Smooth muscle cell of the brain vasculature (primary cell): ENCODE measurements around the gene GALNT15.

Source experiments
- DNase-seq: peaks from one replicate; pipeline ENCODE4 v3.0.0-alpha.2; 2012; ENCODE audit warnings: low read depth, low spot score

Gene GALNT15

GRCh38 chr3:16251316-16252085 is 77.0 kb downstream of the GALNT15 start:
- no peak for DNase-seq

DNA sequence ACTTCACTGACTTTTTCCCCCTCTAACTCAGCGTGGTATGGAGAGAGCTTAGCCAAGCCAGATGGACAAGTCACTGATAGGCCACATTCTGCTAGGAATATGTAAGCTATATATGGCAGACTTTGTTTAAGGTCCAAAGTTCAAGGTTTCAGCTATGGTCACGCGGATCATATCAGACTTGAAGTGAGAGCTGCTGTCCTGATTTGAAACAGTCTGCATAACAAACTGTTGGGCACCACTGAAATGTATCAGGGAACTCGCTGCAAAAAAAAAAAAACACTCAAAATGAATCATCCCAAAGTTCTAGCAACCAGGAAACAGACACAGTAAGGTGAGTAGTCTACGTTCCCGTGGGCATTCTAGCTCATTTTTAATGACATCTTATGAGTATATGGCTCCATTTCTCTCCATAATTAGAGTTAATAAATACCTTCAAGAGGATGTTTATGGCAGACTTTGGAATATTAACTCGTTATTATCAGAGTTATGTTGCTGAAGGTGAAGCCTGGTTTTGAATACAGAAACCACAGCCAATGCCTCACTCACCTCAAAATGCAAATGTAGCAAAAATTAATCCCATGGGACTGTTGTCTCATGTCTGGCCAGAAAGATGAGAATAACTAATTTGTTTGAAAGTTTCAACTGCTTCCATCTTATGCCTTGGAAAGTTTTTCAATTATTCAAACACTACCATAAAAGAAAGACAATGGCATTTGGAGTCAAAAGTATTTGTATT is 77.9 kb downstream of the GALNT15 start:
- DNase-seq: no peak

DNA sequence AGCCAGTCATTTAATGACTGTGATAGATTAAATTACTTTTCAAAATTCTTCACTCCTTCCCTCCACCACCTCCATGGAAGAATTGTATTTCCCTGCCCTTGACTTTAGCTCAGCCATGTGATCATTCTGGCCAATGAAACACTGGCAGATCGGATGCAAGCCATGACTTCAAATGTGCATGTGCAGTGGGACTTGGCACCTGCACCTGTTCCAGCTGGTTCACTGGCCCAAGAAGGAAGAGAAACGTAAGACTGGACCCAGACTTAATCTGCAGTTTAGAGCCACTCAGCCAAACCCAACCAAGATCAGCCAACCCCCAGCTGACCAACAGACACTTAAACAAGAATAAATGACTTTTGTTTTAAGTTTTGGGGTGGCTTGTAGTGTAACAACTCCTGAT is 78.5 kb downstream of the GALNT15 start:
- DNase-seq: no peak

GRCh38 chr3:16253601-16254000 is 79.1 kb downstream of the GALNT15 start:
- DNase-seq: no peak

DNA sequence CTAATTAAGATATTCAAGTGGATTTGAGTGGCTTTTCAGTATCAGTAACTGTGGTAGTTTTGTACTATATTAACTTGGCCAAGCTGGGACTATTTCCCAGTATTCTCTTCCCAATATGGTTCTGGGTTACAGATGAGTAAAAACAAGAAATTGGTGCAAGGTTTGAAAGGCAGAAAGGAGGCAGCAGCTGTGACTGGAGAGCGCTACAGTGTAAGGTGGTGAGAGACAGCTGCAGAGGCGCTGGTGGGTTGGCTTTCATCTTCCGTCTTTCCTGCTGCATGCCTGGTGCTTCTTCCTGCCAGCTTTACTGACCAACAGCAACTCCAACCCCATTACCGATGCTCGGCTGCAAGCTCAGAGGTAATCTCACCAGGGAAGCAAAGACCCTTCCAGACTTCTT is 80.4 kb downstream of the GALNT15 start:
- no peak for DNase-seq

DNA sequence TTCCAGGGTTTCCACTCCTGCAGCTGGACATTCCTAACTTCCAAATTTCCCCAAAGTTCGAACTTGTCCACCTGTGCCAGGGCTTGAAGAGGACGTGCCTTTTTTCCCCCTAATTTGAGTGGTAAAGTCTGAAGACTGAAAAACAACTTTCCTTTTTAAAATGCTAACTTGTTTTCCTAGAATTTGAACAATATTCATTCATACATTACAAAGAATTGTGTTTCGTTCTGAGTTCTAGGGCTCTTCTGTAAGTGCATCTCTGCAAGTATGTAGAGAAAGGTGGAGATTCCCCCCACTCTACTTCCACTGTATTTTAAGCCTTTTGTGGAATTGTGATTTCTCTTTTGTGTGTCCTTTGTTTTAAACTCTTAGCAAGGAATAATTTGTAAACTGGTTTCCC is 80.8 kb downstream of the GALNT15 start:
- DNase-seq: no peak

DNA sequence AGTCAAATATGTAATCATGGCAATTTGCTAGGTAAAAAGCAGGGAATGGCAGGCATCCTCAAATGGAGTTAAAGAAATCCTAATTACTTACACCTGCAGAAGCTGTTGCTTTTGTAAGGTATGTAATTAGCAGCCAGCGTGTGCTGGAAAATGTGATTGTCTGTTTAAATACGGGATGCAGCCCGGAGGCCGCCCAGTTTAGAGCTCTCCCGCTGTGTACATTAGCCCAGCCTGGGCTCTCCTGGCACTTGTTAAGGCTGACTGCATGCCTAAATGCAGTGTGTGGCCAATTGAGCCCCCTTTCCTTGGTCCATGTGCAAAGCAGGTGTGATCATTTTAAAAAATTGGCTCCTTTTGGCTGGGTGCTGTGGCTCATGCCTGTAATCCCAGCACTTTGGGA is 81.2 kb downstream of the GALNT15 start:
- no peak for DNase-seq

- no peak for DNase-seq
Observed at GRCh38 chr3:16257309-16257708, 82.8 kb downstream of the GALNT15 start.

GRCh38 chr3:16258177-16258576 is 83.7 kb downstream of the GALNT15 start:
- DNase-seq: no peak

DNA sequence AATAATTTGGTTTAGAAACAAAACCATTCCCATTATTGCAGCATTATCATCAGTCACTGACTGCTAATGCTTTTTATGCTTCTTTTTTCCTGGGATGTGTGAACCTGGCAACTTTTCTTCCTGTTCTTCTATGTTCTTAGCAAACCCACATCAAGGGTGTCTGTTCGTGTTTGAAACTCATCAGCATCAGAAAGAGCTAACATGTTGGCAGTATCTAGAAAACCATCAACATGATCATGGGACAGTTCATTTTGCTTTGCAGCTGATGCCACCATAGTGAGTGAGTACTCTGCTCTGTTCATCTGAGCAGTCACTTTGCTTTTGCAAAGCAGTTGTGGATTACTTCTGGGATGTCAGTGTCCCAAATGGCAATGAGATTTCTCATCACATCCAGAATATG is 84.4 kb downstream of the GALNT15 start:
- no peak for DNase-seq

GRCh38 chr3:16260046-16260445 is 85.6 kb downstream of the GALNT15 start:
- no peak for DNase-seq

- no peak for DNase-seq
Observed at GRCh38 chr3:16262174-16262573, 87.7 kb downstream of the GALNT15 start.

DNA sequence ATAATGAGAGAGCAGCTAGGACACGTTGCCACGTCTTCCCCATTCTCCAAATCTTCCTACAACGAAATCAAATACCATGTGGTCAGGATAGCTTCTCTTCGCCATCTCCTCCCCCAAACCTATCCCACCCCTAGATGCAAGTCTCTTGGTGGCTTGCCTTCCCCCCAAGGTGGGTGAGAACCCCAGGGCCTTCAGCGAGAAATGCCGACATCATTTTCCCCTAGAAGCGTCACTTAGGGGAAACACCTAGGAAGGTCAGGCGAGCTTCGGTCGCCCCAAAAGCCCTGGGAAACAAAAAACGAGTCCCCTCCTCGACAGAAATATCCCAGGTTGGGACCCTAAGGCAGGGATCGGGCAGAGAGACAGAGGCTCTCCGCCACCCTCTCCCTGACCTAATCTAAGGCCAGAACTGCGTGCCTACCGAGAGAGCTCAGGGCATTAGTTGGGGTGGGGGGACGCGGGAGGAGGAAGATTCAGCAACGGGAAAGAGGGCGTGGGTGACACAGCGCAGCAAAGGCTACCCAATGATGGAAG is 89.8 kb downstream of the GALNT15 start:
- DNase-seq: no peak

DNA sequence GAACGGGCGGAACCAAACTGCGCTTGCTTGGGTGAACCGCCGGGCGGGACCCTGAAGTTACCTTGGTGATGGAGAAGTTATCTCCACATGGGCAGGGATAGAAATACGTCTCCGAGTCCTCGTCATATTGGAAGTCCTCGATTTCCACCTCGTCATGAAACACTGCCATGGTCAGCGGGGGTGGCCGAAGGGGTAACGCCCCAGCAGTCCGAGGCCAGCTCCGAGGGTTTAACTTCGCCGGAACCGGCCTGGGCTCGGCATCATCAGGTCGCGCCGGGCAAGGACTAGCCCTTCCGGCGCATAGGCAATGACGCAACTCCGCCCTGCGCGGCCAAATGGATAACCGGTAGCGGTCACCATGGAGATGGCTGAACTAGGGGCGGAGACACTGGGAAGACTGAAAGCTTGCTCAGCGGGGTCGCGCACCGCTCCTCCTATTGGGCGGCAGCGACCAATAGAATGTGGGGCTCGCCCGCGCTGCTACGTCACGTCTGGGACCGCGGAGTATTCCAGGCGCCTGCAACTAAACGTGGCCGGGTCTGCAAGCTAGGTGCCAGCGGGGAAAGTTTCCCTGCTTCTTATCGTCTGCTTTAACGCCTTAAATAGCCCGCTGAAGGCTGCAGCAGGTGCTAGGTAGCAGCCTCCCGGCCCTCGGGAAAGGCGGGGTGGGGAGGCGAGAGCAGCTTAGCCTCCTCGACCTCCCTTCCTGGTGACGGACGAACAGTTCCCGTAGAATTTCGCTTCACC is 90.4 kb downstream of the GALNT15 start, which contains the start of the genes DPH3 and OXNAD1:
TSS of gene DPH3 (minus strand) at position 236 of the 747 bp plus-strand sequence. CDS start at position 169, 67 bp downstream.
TSS of gene OXNAD1 (plus strand) at position 505 of the 747 bp plus-strand sequence. CDS start 5,741 bp downstream, outside the sequence.
- DNase-seq: peak; percentile 99

GRCh38 chr3:16265455-16265786 is 90.9 kb downstream of the GALNT15 start:
- DNase-seq: no peak

- DNase-seq: no peak
Observed at GRCh38 chr3:16266714-16267113, 92.2 kb downstream of the GALNT15 start.

GRCh38 chr3:16270855-16271254 is 96.4 kb downstream of the GALNT15 start:
- no peak for DNase-seq

GRCh38 chr3:16272588-16272987 is 98.1 kb downstream of the GALNT15 start:
- DNase-seq: no peak

DNA sequence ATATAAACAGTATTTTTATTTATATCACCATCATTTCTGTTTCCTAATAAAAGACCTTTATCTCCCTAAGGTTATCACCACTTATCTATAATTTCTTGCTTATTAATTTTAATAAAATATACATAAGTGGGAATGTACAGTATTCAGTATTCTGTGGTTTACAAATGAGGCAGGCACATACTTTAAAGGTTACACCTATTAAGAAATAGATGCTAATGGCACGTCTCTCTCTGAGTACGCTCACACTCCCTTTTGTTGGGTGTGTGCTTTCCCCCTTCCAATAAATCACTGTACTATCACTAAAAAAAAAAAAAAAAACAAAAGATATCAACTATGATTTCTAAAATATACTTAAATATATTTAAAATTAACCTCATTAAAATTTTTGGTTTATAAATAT is 99.4 kb downstream of the GALNT15 start:
- no peak for DNase-seq

GRCh38 chr3:16277471-16277870 is 103.0 kb downstream of the GALNT15 start:
- DNase-seq: no peak

- no peak for DNase-seq
Observed at GRCh38 chr3:16279010-16279801, 104.7 kb downstream of the GALNT15 start.
